ENCODE data around the gene TBC1D22A. TPM values are rescaled to one million over a fixed set of nuclear protein-coding genes. Genes with fewer than 3 reads are reported as not detected.
"Not testable (repeated sequence)": the region's sequence is repeated elsewhere in the genome, so short reads cannot be mapped to it uniquely, and the experiment has no call there.

TBC1D22A gene
- total RNA-seq, 1 donor, result 17.7 TPM

DNA sequence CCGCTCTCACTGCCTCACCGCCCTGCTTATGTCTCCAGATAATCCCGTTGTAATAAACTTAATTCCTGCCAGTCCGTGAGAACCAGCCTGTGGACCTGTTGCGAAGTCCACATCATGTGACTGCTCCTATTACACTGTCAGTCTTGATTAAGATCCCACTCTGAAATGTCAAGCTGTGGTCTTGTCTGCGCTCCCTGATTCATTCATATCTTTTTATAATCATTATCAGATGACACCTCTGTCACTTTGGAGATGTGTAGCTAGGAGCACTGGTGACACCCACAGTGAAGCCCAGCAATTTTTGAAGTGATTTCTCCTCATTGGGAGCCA is 377.3 kb downstream of the TBC1D22A start:
- no peaks in the 10 kb centered on the region for H3K4me1 ChIP-seq (ENCODE audit: insufficient read depth, low read length)
- H3K4me2 ChIP-seq (ENCODE audit: insufficient read depth, low read length), result no peak overlapping the region
- no peak overlapping the region for H2AFZ ChIP-seq (ENCODE audit: low read length)
- H3K79me2 ChIP-seq (ENCODE audit: insufficient read depth, low read length), result no peaks in the 10 kb centered on the region
- no peaks in the 10 kb centered on the region for H3K27me3 ChIP-seq (ENCODE audit: insufficient read depth, low read length)
- TF ChIP-seq, protein P1, sequence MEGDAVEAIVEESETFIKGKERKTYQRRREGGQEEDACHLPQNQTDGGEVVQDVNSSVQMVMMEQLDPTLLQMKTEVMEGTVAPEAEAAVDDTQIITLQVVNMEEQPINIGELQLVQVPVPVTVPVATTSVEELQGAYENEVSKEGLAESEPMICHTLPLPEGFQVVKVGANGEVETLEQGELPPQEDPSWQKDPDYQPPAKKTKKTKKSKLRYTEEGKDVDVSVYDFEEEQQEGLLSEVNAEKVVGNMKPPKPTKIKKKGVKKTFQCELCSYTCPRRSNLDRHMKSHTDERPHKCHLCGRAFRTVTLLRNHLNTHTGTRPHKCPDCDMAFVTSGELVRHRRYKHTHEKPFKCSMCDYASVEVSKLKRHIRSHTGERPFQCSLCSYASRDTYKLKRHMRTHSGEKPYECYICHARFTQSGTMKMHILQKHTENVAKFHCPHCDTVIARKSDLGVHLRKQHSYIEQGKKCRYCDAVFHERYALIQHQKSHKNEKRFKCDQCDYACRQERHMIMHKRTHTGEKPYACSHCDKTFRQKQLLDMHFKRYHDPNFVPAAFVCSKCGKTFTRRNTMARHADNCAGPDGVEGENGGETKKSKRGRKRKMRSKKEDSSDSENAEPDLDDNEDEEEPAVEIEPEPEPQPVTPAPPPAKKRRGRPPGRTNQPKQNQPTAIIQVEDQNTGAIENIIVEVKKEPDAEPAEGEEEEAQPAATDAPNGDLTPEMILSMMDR (IDR thresholded peaks at IDR 0.05; ENCODE audit: extremely low read depth, low read depth, low read length), result no peak
- no peaks in the 10 kb centered on the region for H3K36me3 ChIP-seq (ENCODE audit: insufficient read depth, low read length)
- no peak overlapping the region for H3K4me3 ChIP-seq (ENCODE audit: insufficient read depth, low read length)
- no peaks in the 10 kb centered on the region for H4K20me1 ChIP-seq (ENCODE audit: insufficient read depth, low read length)
- no peak overlapping the region for H3K27ac ChIP-seq (ENCODE audit: low read depth, low read length)
- H3K9me3 ChIP-seq (ENCODE audit: low read depth, low read length), result no peaks in the 10 kb centered on the region
- DNase-seq (ENCODE audit: insufficient read length, low spot score, missing footprints), result no peak

DNA sequence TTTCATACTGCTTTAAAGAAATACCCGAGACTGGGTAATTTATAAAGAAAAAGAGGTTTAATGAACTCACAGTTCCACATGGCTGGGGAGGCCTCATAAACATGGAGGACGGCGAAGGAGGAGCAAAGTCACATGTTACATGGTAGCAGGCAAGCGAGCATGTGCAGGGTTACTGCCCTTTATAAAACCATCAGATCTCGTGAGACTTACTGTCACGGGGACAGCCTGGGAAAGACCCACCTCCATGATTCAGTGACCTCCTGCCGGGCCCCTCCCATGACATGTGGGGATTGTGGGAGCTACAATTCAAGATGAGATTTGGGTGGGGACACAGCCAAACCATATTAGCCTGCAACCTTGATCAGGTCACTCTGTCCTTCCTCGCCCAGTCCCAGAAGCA is 378.5 kb downstream of the TBC1D22A start:
- not testable (repeated sequence) for H3K36me3 ChIP-seq (ENCODE audit: insufficient read depth, low read length); H3K4me3 ChIP-seq (ENCODE audit: insufficient read depth, low read length); H3K4me2 ChIP-seq (ENCODE audit: insufficient read depth, low read length); H3K9me3 ChIP-seq (ENCODE audit: low read depth, low read length); H3K79me2 ChIP-seq (ENCODE audit: insufficient read depth, low read length); H3K27ac ChIP-seq (ENCODE audit: low read depth, low read length); H3K4me1 ChIP-seq (ENCODE audit: insufficient read depth, low read length); DNase-seq (ENCODE audit: insufficient read length, low spot score, missing footprints); H3K27me3 ChIP-seq (ENCODE audit: insufficient read depth, low read length); H4K20me1 ChIP-seq (ENCODE audit: insufficient read depth, low read length); H2AFZ ChIP-seq (ENCODE audit: low read length)

DNA sequence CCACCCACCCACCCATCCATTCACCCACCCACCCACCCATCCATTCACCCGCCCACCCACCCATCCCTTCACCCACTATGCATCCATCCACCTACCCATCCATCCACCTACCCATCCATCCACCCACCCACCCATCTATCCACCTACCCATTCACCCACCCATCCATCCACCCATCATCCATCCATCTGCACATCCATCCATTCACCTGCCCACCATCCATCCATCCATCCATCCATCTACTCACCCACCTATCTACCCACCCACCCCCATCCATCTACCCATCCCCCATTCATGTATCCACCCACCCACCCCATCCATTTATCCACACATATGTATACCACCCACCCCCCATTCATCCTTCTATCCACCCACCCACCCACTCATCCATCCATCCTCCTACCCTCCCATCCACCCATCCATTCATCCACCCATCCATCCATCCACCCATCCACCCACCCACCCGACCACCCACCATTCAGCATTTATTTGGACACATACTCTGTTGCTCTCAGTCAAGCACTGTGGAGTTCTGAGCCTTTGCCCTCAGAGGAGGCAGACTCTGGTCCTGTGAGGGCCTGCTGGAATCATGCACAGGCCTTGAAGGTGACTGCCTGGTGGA is 380.1 kb downstream of the TBC1D22A start:
- Histone ChIP-seq H3K27ac (ENCODE audit: low read depth, low read length) (no peak overlapping the region), H3K27me3 (ENCODE audit: insufficient read depth, low read length) (no peaks in the 10 kb centered on the region), H3K9me3 (ENCODE audit: low read depth, low read length) (no peaks in the 10 kb centered on the region), H4K20me1 (ENCODE audit: insufficient read depth, low read length) (peaks cover 2% of the 10 kb centered on the region), H3K79me2 (ENCODE audit: insufficient read depth, low read length) (no peaks in the 10 kb centered on the region), H2AFZ (ENCODE audit: low read length) (no peak overlapping the region), H3K4me2 (ENCODE audit: insufficient read depth, low read length) (no peak overlapping the region), H3K36me3 (ENCODE audit: insufficient read depth, low read length) (no peaks in the 10 kb centered on the region), H3K4me1 (ENCODE audit: insufficient read depth, low read length) (no peaks in the 10 kb centered on the region), H3K4me3 (ENCODE audit: insufficient read depth, low read length) (no peak overlapping the region)
- no peak for DNase-seq (ENCODE audit: insufficient read length, low spot score, missing footprints)
- TF ChIP-seq, protein P1 (IDR thresholded peaks at IDR 0.05; ENCODE audit: extremely low read depth, low read depth, low read length), result no peak

DNA sequence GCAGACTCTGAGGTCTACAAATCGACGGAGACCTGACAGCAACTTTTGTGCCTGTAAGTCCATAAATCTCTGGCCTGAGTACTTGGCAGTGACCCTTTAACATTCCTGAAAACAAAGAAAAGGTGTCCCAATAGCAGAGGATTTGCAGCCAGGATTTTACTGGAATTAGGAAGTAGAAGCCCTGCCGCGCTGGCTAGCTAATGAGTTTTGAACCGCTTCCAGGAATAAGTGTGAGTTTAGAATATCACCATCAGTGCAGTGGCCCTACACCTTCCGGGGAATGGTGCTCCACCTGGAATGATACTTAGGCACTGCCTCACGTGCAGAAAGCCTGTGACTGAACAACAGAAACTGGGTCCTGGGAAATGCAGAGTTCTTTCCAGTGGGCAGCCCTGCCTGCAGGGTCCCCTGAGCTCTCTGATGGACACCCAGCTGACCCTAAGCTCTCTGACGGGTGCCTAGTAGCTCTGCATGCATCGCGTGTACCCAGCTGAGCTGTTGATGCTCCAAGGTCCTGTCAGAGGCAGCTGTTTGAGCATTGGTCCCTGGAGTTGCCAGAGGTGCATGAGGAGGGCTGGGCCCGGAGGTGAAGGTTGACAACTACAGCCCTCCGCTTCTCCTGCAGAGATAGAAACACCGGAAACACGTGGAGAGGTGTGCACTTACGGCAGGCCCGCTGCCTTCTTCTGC is 380.9 kb downstream of the TBC1D22A start:
- no peaks in the 10 kb centered on the region for H3K79me2 ChIP-seq (ENCODE audit: insufficient read depth, low read length)
- H3K4me3 ChIP-seq (ENCODE audit: insufficient read depth, low read length), result no peak overlapping the region
- no peak overlapping the region for H3K4me2 ChIP-seq (ENCODE audit: insufficient read depth, low read length)
- H2AFZ ChIP-seq (ENCODE audit: low read length), result no peak overlapping the region
- H3K27ac ChIP-seq (ENCODE audit: low read depth, low read length), result no peak overlapping the region
- TF ChIP-seq, protein P1 (IDR thresholded peaks at IDR 0.05; ENCODE audit: extremely low read depth, low read depth, low read length), result no peak
- H3K9me3 ChIP-seq (ENCODE audit: low read depth, low read length), result no peaks in the 10 kb centered on the region
- H4K20me1 ChIP-seq (ENCODE audit: insufficient read depth, low read length), result peaks cover 2% of the 10 kb centered on the region
- no peaks in the 10 kb centered on the region for H3K36me3 ChIP-seq (ENCODE audit: insufficient read depth, low read length)
- DNase-seq (ENCODE audit: insufficient read length, low spot score, missing footprints), result no peak
- no peaks in the 10 kb centered on the region for H3K4me1 ChIP-seq (ENCODE audit: insufficient read depth, low read length)
- H3K27me3 ChIP-seq (ENCODE audit: insufficient read depth, low read length), result no peaks in the 10 kb centered on the region

Data from osteoblast (primary cell).